DOHH2 (cell line): ENCODE data around the gene NEU1.
"Not testable (repeated sequence)": the region's sequence is repeated elsewhere in the genome, so short reads cannot be mapped to it uniquely, and the experiment has no call there.

Experiments
- H3F3A ChIP-seq: fragments of 200-600 bp; sonication (generic), shearing (Covaris generic); 2 replicates; pipeline ENCODE4 v1.6.0; 2016; ENCODE audit warnings: antibody characterized with exemption, mild to moderate bottlenecking; ENCODE audit not compliant: control insufficient read depth, insufficient read depth
- H3K27ac ChIP-seq: fragments of 200-600 bp; sonication (generic); 2 replicates; pipeline ENCODE4 v1.5.1; 2014; ENCODE audit warnings: low read depth, mild to moderate bottlenecking, low read length, moderate library complexity
- H3K27me3 ChIP-seq: fragments of 200-600 bp; sonication (generic); 2 replicates; pipeline ENCODE4 v1.6.1; 2014; ENCODE audit warnings: mild to moderate bottlenecking, low read length, mixed read lengths; ENCODE audit not compliant: control insufficient read depth
- H3K36me3 ChIP-seq: fragments of 200-600 bp; sonication (generic); 2 replicates; pipeline ENCODE4 v1.6.1; 2014; ENCODE audit warnings: mild to moderate bottlenecking, low read length, moderate library complexity, mixed read lengths; ENCODE audit not compliant: control insufficient read depth
- H3K4me1 ChIP-seq: fragments of 200-600 bp; sonication (generic); 2 replicates; pipeline ENCODE4 v1.6.1; 2014; ENCODE audit warnings: mild to moderate bottlenecking, low read length, mixed read lengths; ENCODE audit not compliant: control insufficient read depth
- H3K4me2 ChIP-seq: fragments of 200-600 bp; sonication (generic); 2 replicates; pipeline ENCODE4 v1.6.0; 2014; ENCODE audit warnings: mild to moderate bottlenecking, low read length, moderate library complexity
- H3K4me3 ChIP-seq: fragments of 200-600 bp; sonication (generic); 2 replicates; pipeline ENCODE4 v1.5.1; 2014; ENCODE audit warnings: mild to moderate bottlenecking, low read length, mixed read lengths
- H3K79me2 ChIP-seq: fragments of 200-600 bp; sonication (generic); 2 replicates; pipeline ENCODE4 v1.6.1; 2014; ENCODE audit warnings: mild to moderate bottlenecking, low read length, mixed read lengths; ENCODE audit not compliant: control insufficient read depth
- H3K9me2 ChIP-seq: fragments of 200-600 bp; sonication (generic); replicated peaks from 2 replicates; pipeline ENCODE4 v1.6.1; 2014; ENCODE audit warnings: mild to moderate bottlenecking, low read length, mixed read lengths; ENCODE audit not compliant: control insufficient read depth
- H3K9me3 ChIP-seq: fragments of 200-600 bp; sonication (generic); 2 replicates; pipeline ENCODE4 v1.6.1; 2014; ENCODE audit warnings: antibody characterized with exemption, low read length, mixed read lengths; ENCODE audit not compliant: control insufficient read depth, insufficient read depth
- H4K20me1 ChIP-seq: fragments of 200-600 bp; sonication (generic); 2 replicates; pipeline ENCODE4 v1.6.0; 2014; ENCODE audit warnings: low read depth, mild to moderate bottlenecking, antibody characterized with exemption, low read length, moderate library complexity; ENCODE audit not compliant: control insufficient read depth, insufficient read depth
- CTCF ChIP-seq: fragments of 200-600 bp; sonication (generic); IDR thresholded peaks from one replicate; pipeline ENCODE4 v1.5.1; 2014; ENCODE audit warnings: antibody characterized with exemption, mild to moderate bottlenecking, low read depth, low read length; ENCODE audit not compliant: poor library complexity, severe bottlenecking
- EZH2phosphoT487 ChIP-seq: fragments of 200-600 bp; sonication (generic); IDR thresholded peaks from 2 replicates; pipeline ENCODE4 v1.6.1; 2017; ENCODE audit warnings: borderline replicate concordance, mild to moderate bottlenecking, antibody characterized with exemption, low read length, moderate library complexity, mixed read lengths

NEU1 gene

DNA sequence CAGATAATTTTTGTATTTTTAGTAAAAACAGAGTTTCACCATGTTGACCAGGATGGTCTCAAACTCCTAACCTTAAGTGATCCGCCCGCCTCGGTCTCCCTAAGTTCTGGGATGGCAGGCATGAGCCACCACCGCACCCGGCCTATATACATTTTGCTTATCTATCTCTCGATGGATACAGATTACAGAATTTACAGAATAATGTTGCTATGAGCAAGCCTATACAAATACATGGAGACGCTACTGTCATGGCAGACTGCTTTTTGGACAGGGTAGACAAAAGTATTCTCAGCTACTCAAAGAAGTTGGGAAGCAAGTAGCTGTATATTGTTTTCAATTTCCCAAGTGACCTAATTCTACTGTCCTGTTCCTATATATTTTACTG, 49.2 kb downstream of the NEU1 start:
- peaks cover 8% of the 10 kb centered on the region; the same call in 1 of the 2 replicates for H3F3A ChIP-seq
- no peaks in the 10 kb centered on the region for H3K9me3 ChIP-seq
- no peaks in the 10 kb centered on the region for H3K79me2 ChIP-seq
- H3K4me3 ChIP-seq: peak overlapping the region; percentile 48; the same call in 1 of the 2 replicates
- peak overlapping the region; percentile 63; the same call in 1 of the 2 replicates for H3K4me2 ChIP-seq
- no peaks in the 10 kb centered on the region for H4K20me1 ChIP-seq
- H3K27me3 ChIP-seq: peaks cover 4% of the 10 kb centered on the region; the same call in 1 of the 2 replicates
- H3K4me1 ChIP-seq: peaks cover 29% of the 10 kb centered on the region
- H3K9me2 ChIP-seq: no peaks in the 10 kb centered on the region
- TF ChIP-seq EZH2phosphoT487 (no peak), CTCF (no peak)
- H3K27ac ChIP-seq: no peak overlapping the region
- H3K36me3 ChIP-seq: no peaks in the 10 kb centered on the region

DNA sequence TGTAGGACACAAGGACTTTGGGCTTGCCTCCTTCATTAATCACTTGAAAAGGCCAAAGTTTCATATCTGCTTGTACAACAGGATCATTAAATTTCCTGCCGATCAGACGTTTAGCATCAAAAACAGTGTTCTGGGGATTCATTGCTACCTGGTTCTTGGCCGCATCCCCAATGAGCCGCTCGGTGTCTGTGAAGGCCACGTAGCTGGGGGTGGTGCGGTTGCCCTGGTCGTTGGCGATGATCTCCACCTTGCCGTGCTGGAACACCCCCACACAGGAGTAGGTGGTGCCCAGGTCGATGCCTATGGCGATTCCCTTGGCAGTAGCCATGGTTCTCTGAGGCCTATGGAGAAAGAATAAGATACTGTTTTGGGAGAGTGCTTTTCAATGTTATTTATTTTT, 51.0 kb downstream of the NEU1 start:
- H3K4me1 ChIP-seq: peaks cover 22% of the 10 kb centered on the region
- H3K27me3 ChIP-seq: peaks cover 4% of the 10 kb centered on the region; the same call in 1 of the 2 replicates
- TF ChIP-seq CTCF (no peak), EZH2phosphoT487 (no peak)
- H4K20me1 ChIP-seq: no peaks in the 10 kb centered on the region
- no peak overlapping the region for H3K4me2 ChIP-seq
- H3K9me2 ChIP-seq: no peaks in the 10 kb centered on the region
- H3K9me3 ChIP-seq: no peaks in the 10 kb centered on the region
- no peak overlapping the region for H3K27ac ChIP-seq
- 0 out of 2 replicates have a peak, but pooled peaks cover 4% of the 10 kb centered on the region for H3F3A ChIP-seq
- H3K4me3 ChIP-seq: no peak overlapping the region
- no peaks in the 10 kb centered on the region for H3K36me3 ChIP-seq
- H3K79me2 ChIP-seq: peaks cover under 1% of the 10 kb centered on the region

GRCh38 chr6:31808599-31808998, 54.0 kb downstream of the NEU1 start:
- H3F3A ChIP-seq, H3K4me2 ChIP-seq, H4K20me1 ChIP-seq, H3K9me2 ChIP-seq, H3K4me3 ChIP-seq, H3K27ac ChIP-seq, H3K27me3 ChIP-seq, H3K9me3 ChIP-seq: not testable (repeated sequence)
- Histone ChIP-seq H3K4me1 (peaks cover 17% of the 10 kb centered on the region), H3K36me3 (peaks cover 16% of the 10 kb centered on the region), H3K79me2 (peaks cover 26% of the 10 kb centered on the region)
